ENCODE measurements around the gene TAS1R3. TPM values are rescaled to one million over a fixed set of nuclear protein-coding genes. Genes with fewer than 3 reads are reported as not detected.

The TAS1R3 gene
- total and polyA plus RNA-seq, 4 donors: 0.13 to 1.3 (median 0.55) TPM

DNA sequence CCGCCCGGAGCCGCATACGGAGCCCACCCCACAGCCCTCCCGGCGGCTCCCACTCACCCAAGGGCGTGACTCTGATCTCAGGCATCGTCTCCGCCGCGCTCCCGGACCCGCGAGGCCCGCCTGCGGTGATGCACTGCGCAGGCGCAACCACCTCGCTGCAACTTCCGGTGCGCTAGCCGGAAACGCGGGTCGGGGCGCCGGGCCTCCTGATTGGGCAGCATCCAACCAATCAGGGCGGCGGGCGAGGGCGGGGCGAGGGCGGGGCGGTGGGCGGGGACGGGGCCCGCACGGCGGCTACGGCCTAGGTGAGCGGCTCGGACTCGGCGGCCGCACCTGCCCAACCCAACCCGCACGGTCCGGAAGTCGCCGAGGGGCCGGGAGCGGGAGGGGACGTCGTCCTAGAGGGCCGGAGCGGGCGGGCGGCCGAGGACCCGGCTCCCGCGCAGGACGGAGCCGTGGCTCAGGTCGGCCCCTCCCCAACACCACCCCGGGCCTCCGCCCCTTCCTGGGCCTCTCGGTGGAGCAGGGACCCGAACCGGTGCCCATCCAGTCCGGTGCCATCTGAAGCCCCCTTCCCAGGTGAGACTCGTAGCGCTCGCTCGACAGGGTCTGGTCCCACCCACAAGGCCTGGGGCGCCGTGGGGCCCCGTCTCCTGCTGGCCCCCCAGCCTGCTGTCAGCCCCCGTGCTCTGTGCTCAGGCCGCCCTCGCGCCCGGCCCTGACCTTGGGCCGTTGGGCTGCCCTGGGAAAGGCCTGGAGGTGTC, 6.4 kb upstream of the TAS1R3 start, which contains the start of the genes CPTP and INTS11:
TSS of gene CPTP (plus strand) at position 279 of the 764 bp plus-strand sequence. CDS start 2,109 bp downstream, outside the sequence.
TSS of gene INTS11 (minus strand) at position 137 of the 764 bp plus-strand sequence. CDS start at position 85, 52 bp downstream.
- peak within 1 kb of the TSS; percentile 90 for H3K4me3 ChIP-seq
- peak within 1 kb of the TSS; percentile 77 to 85 for H3K27ac ChIP-seq (ENCODE audit: low read depth in 1 of 2, low read length in 1 of 2)
- ATAC-seq (ENCODE audit: insufficient read depth, low FRiP score) (peak; percentile 91), DNase-seq (peak; percentile 91 to 95 (median 94))
- no peaks in the 10 kb centered on the region for H3K27me3 ChIP-seq (ENCODE audit: control insufficient read depth in 3 of 3, insufficient read depth in 3 of 3, low read length in 2 of 3)
- no peaks in the 10 kb centered on the region for H3K9me3 ChIP-seq (ENCODE audit: control insufficient read depth in 4 of 4, insufficient read depth in 3 of 4, low read length in 3 of 4)
- peaks cover 0 to 33% (median 4%) of the 10 kb centered on the region in 4 donors for H3K36me3 ChIP-seq (ENCODE audit: control insufficient read depth in 4 of 4, insufficient read depth in 4 of 4, low read length in 4 of 4)
- TF ChIP-seq, protein P1, sequence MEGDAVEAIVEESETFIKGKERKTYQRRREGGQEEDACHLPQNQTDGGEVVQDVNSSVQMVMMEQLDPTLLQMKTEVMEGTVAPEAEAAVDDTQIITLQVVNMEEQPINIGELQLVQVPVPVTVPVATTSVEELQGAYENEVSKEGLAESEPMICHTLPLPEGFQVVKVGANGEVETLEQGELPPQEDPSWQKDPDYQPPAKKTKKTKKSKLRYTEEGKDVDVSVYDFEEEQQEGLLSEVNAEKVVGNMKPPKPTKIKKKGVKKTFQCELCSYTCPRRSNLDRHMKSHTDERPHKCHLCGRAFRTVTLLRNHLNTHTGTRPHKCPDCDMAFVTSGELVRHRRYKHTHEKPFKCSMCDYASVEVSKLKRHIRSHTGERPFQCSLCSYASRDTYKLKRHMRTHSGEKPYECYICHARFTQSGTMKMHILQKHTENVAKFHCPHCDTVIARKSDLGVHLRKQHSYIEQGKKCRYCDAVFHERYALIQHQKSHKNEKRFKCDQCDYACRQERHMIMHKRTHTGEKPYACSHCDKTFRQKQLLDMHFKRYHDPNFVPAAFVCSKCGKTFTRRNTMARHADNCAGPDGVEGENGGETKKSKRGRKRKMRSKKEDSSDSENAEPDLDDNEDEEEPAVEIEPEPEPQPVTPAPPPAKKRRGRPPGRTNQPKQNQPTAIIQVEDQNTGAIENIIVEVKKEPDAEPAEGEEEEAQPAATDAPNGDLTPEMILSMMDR (IDR thresholded peaks at IDR 0.05; ENCODE audit: control extremely low read depth, extremely low read depth): no peak
- 0 to 2% methylated on average over 48 to 84 of the region's 84 CpGs for WGBS, 2 donors
- peak within 1 kb of the TSS; percentile 45 to 81 for H3K9ac ChIP-seq (ENCODE audit: insufficient read depth in 1 of 2, low read length in 2 of 2)
- H3K4me1 ChIP-seq (ENCODE audit: control insufficient read depth in 5 of 5, insufficient read depth in 5 of 5, low read length in 5 of 5): peaks cover 0 to 23% (median 8%) of the 10 kb centered on the region in 5 donors

DNA sequence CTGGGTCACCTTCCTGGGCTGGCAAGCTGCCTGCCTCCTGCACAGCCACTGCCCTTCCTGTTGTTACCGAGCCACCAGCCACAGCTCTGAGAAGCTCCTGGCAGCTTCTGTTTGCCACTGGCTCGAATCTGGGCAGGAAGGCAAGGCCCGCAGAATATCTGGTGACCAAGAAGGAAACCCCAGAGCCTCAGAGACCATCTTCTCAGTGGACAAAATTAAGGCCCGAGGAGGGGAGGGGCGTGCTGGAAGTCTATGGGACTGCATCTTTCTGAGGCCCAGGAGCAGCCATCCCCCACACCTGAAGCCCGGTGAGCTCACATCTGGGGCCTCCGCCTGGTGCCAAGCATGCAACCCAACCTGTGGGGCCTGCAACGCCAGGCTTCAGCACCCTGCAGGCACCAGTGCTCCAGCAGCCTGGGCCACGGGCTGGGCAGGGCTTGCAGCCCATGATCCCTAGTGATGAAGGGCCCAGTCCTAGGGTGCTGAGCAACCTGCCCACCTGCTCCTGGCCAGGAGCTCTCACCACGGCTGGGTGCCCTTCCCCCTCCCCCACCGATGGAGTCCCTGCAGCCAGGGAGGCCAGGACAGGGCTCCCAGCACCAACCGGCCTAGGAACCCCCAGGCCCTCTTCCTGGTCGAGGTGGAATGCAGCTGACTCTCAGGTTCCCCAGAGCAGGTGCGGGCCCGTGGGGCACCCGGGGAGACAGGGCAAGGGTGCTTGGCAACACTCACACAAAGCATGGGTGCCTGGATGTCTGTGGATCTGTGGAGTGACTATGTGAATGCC, 5.6 kb upstream of the TAS1R3 start:
- 38 to 66% methylated on average over 16 of the region's 16 CpGs for WGBS, 2 donors
- DNase-seq (no peak), ATAC-seq (ENCODE audit: insufficient read depth, low FRiP score) (no peak)
- Histone ChIP-seq H3K9ac (ENCODE audit: insufficient read depth in 1 of 2, low read length in 2 of 2) (peak overlapping the region; percentile 45 to 81), H3K4me3 (peak overlapping the region; percentile 60), H3K27ac (ENCODE audit: low read depth in 1 of 2, low read length in 1 of 2) (peak overlapping the region; percentile 76 to 85), H3K9me3 (ENCODE audit: control insufficient read depth in 4 of 4, insufficient read depth in 3 of 4, low read length in 3 of 4) (no peaks in the 10 kb centered on the region), H3K27me3 (ENCODE audit: control insufficient read depth in 3 of 3, insufficient read depth in 3 of 3, low read length in 2 of 3) (no peaks in the 10 kb centered on the region), H3K36me3 (ENCODE audit: control insufficient read depth in 4 of 4, insufficient read depth in 4 of 4, low read length in 4 of 4) (peaks cover 0 to 29% (median 2%) of the 10 kb centered on the region in 4 donors), H3K4me1 (ENCODE audit: control insufficient read depth in 5 of 5, insufficient read depth in 5 of 5, low read length in 5 of 5) (peaks cover 0 to 23% (median 8%) of the 10 kb centered on the region in 5 donors)
- TF ChIP-seq, protein P1 (IDR thresholded peaks at IDR 0.05; ENCODE audit: control extremely low read depth, extremely low read depth): no peak

DNA sequence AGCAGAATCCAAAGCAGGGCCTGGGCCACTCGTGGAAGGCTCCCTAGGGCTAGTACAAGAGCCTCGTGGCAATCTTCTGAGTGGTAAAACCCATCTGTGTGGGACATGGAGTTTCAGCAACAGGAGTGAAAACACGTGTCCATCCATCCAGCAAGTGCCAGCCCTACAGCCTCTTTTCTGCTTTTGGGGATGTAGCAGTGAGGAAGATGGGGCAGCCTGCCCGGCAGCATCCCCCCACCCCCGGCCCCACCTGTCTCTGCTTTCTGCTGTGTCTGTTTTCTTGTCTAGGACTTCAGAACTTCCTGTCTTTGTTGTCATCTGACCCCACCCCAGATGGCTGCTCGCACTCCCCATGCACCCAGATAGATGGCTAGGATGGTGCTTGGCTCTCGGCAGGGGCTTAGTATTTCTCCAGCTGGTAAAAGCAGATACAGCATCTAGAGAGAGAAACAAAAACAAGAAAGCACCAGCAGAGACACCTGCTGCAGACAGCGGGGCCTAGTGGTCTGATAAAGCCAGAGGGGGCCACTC, 4.9 kb upstream of the TAS1R3 start:
- no peak for DNase-seq
- H3K9ac ChIP-seq (ENCODE audit: insufficient read depth in 1 of 2, low read length in 2 of 2): no peak overlapping the region
- ATAC-seq (ENCODE audit: insufficient read depth, low FRiP score): no peak

More for the DNA sequence above, 4.9 kb upstream of the TAS1R3 start:
- Histone ChIP-seq H3K27ac (ENCODE audit: low read depth in 1 of 2, low read length in 1 of 2) (peak overlapping the region in 1 of 2 donors; percentile 85), H3K4me1 (ENCODE audit: control insufficient read depth in 5 of 5, insufficient read depth in 5 of 5, low read length in 5 of 5) (peaks cover 0 to 22% (median 8%) of the 10 kb centered on the region in 5 donors), H3K27me3 (ENCODE audit: control insufficient read depth in 3 of 3, insufficient read depth in 3 of 3, low read length in 2 of 3) (no peaks in the 10 kb centered on the region), H3K4me3 (no peak overlapping the region), H3K36me3 (ENCODE audit: control insufficient read depth in 4 of 4, insufficient read depth in 4 of 4, low read length in 4 of 4) (peaks cover 0 to 25% (median 2%) of the 10 kb centered on the region in 4 donors), H3K9me3 (ENCODE audit: control insufficient read depth in 4 of 4, insufficient read depth in 3 of 4, low read length in 3 of 4) (no peaks in the 10 kb centered on the region)
- WGBS, 2 donors: 64 to 76% methylated on average over 8 of the region's 8 CpGs
- TF ChIP-seq, protein P1 (IDR thresholded peaks at IDR 0.05; ENCODE audit: control extremely low read depth, extremely low read depth): no peak

All from lung (tissue), 12 donors.